KMS-11 (cell line): Measurements from ENCODE around the gene MEX3A.

Experiments
- H2AFZ ChIP-seq: fragments of 200-600 bp; sonication (generic); 2 replicates; pipeline ENCODE4 v1.6.1; 2016; ENCODE audit warnings: antibody characterized with exemption, mixed run types, low read depth
- H3K27ac ChIP-seq: fragments of 200-600 bp; sonication (generic); 2 replicates; pipeline ENCODE4 v1.6.1; 2016; ENCODE audit warnings: mild to moderate bottlenecking, mixed run types
- H3K27me3 ChIP-seq: fragments of 200-600 bp; sonication (generic); 2 replicates; pipeline ENCODE4 v1.6.1; 2017; ENCODE audit warnings: mild to moderate bottlenecking, low read depth, mixed run types, moderate library complexity; ENCODE audit not compliant: insufficient read depth
- H3K36me3 ChIP-seq: fragments of 200-600 bp; sonication (generic); 2 replicates; pipeline ENCODE4 v1.6.1; 2017; ENCODE audit warnings: mild to moderate bottlenecking, mixed run types; ENCODE audit not compliant: insufficient read depth
- H3K4me1 ChIP-seq: fragments of 200-600 bp; sonication (generic); 2 replicates; pipeline ENCODE4 v1.6.1; 2016; ENCODE audit warnings: mild to moderate bottlenecking, low read depth, mixed run types; ENCODE audit not compliant: poor library complexity, severe bottlenecking
- H3K4me2 ChIP-seq: fragments of 200-600 bp; sonication (generic); 2 replicates; pipeline ENCODE4 v1.7.0; 2016; ENCODE audit warnings: mild to moderate bottlenecking, mixed run types
- H3K4me3 ChIP-seq: fragments of 200-600 bp; sonication (generic); IDR thresholded peaks from 2 replicates; pipeline ENCODE4 v1.6.1; 2017; ENCODE audit warnings: low read depth, low read length, mixed read lengths; ENCODE audit not compliant: insufficient read depth
- H3K79me2 ChIP-seq: fragments of 200-600 bp; sonication (generic); 2 replicates; pipeline ENCODE4 v1.6.1; 2016; ENCODE audit warnings: low read depth, mixed run types; ENCODE audit not compliant: insufficient read depth
- H3K9ac ChIP-seq: fragments of 200-600 bp; sonication (generic); 2 replicates; pipeline ENCODE4 v1.6.1; 2016; ENCODE audit warnings: mild to moderate bottlenecking, mixed run types
- H4K20me1 ChIP-seq: fragments of 200-600 bp; sonication (generic); 2 replicates; pipeline ENCODE4 v1.6.1; 2016; ENCODE audit warnings: mild to moderate bottlenecking, mixed run types; ENCODE audit not compliant: insufficient read depth
- CTCF ChIP-seq: fragments of 200-600 bp; sonication (generic); conservative IDR thresholded peaks from 2 replicates; pipeline ENCODE4 v1.6.1; 2017; ENCODE audit warnings: low read depth, mild to moderate bottlenecking, antibody characterized with exemption, low read length, moderate library complexity, mixed read lengths

The MEX3A gene

GRCh38 chr1:156102633-156103511 lies 20.6 kb upstream of the MEX3A start:
- Histone ChIP-seq H3K4me2 (no peak overlapping the region), H3K79me2 (no peaks in the 10 kb centered on the region), H3K9ac (no peak overlapping the region), H3K27me3 (no peaks in the 10 kb centered on the region), H4K20me1 (no peaks in the 10 kb centered on the region), H3K36me3 (no peaks in the 10 kb centered on the region), H3K4me3 (no peak overlapping the region), H2AFZ (no peak overlapping the region), H3K4me1 (peaks cover 60% of the 10 kb centered on the region), H3K27ac (no peak overlapping the region)
- no peak for TF ChIP-seq CTCF

DNA sequence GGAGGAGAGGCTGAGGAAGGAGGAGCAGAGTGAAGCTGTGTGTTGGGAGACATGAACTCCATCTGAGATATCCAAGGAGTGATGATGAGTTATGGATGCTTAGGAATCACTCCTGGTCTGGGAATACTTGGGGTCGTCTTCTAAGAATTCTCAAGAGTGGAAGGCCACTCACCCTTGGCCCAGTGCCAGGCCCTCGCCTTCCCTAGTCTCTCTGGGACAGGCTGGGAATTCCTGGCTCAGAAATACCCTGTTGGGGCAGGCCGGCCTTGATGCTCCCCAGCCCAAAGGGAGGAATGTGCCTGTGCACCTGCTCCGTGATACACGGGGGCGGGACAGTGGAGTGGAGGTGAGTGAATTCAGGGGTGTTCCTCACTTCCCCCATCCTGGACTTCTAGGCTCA lies 19.6 kb upstream of the MEX3A start:
- Histone ChIP-seq H3K9ac (no peak overlapping the region), H3K4me1 (peaks cover 60% of the 10 kb centered on the region), H3K27me3 (no peaks in the 10 kb centered on the region), H3K27ac (no peak overlapping the region), H3K79me2 (no peaks in the 10 kb centered on the region), H4K20me1 (no peaks in the 10 kb centered on the region), H3K36me3 (no peaks in the 10 kb centered on the region), H3K4me3 (no peak overlapping the region), H2AFZ (no peak overlapping the region), H3K4me2 (no peak overlapping the region)
- no peak for TF ChIP-seq CTCF

- no peak overlapping the region for H3K9ac ChIP-seq
- no peak overlapping the region for H3K4me3 ChIP-seq
- H3K36me3 ChIP-seq: no peaks in the 10 kb centered on the region
- H3K79me2 ChIP-seq: no peaks in the 10 kb centered on the region
- H2AFZ ChIP-seq: no peak overlapping the region
- no peaks in the 10 kb centered on the region for H4K20me1 ChIP-seq
- no peak overlapping the region for H3K4me2 ChIP-seq
- peaks cover 62% of the 10 kb centered on the region for H3K4me1 ChIP-seq
- no peak for TF ChIP-seq CTCF
- H3K27ac ChIP-seq: no peak overlapping the region
- no peaks in the 10 kb centered on the region for H3K27me3 ChIP-seq
Observed at GRCh38 chr1:156100205-156100995, 18.1 kb upstream of the MEX3A start.

- Histone ChIP-seq H3K27me3 (no peaks in the 10 kb centered on the region), H3K9ac (no peak overlapping the region), H3K27ac (peak overlapping the region; percentile 2; the same call in 1 of the 2 replicates), H3K4me2 (no peak overlapping the region), H3K79me2 (no peaks in the 10 kb centered on the region), H2AFZ (no peak overlapping the region), H3K4me3 (no peak overlapping the region), H4K20me1 (no peaks in the 10 kb centered on the region), H3K36me3 (no peaks in the 10 kb centered on the region), H3K4me1 (peaks cover 58% of the 10 kb centered on the region)
- no peak for TF ChIP-seq CTCF
Observed at GRCh38 chr1:156099282-156099681, 17.0 kb upstream of the MEX3A start.
